Stimulated activated CD4-positive, alpha-beta T cell treated with anti-CD3 and anti-CD28 coated beads, TNF-alpha, amount 100 ng/mL, for 48 hours (primary cell): ENCODE measurements around the gene ZNF558.
"Not testable (repeated sequence)": the region's sequence is repeated elsewhere in the genome, so short reads cannot be mapped to it uniquely, and the experiment has no call there.

Source experiments
- DNase-seq, 3 donors: peaks; one replicate each; pipeline ENCODE4 v3.0.0-alpha.2; 2020; ENCODE audit warnings: low read depth in 3 of 3

ZNF558 gene

DNA sequence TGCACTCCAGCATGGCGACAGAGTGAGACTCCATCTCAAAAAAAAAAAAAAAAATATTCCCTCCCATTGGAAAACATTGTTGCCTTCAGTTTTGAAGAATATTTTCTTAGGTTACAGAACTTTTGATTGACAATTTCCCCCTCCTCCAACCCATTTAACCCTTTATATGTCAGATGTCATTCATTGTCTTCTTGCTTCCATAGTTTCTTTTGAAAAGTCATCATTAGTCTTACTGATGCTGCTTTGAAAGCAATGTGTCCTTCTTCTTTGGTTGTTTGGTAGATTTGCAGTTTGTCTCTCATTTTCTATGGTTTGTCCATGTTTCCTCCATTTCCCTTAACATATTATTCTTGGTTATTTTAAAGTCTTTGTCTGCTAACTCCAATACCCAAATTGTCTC lies 25.4 kb downstream of the ZNF558 start:
- DNase-seq, result no peak

DNA sequence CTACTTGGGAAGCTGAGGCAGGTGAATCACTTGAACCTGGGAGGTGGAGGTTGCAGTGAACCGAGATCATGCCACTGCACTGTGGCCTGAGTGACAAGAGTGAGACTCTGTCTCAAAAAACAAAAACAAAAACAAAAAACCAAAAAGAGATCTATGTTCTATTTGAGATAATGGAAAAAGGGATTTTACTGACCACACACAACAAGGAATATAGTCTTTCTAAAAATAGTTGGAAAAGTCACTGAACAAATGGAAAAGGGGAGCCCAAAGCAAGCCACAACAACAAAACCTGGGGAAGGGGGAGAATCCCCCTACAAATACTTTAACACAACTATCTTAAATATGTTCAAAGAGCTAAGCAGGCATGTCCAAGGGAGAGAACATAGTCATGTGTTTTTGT lies 37.3 kb downstream of the ZNF558 start:
- DNase-seq, result no peak

DNA sequence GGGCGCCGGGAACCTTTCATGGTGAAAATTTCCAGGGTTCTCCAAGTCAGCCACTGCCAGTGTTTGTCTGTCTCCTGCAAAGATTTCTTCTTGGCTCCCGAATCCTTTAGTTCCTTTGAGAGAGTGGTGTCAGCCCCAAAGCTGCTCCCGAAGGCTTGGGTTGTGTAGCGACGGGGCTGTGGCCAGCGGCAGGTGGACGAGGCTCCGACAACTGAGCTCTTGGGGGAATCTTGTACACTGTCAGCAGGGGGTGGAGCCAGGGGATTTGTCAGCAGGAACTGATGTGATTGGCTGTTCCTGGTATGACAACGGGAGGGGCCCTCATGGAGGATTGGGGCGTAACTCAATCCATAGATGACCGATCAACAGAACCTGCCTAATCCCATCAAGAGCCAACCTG lies 58.5 kb downstream of the ZNF558 start:
- not testable (repeated sequence) for DNase-seq

DNA sequence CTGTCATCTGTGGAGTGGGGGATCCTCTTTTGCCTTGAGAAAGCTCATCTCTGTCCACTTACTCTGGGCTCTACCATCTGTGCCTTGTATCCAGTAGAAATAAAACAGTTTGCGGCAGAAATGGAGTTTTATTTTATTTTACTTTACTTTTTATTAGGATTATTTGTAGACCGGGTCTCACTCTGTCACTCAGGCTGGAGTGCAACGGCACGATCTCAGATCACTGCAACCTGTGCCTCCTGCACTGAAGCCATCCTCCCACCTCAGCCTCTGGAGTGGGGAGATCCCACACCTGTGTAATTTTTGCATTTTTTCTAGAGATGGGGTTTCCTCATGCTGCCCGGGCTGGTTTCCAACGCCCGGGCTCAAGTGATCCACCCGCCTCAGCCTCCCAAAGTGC lies 62.8 kb downstream of the ZNF558 start:
- DNase-seq, result not testable (repeated sequence)

DNA sequence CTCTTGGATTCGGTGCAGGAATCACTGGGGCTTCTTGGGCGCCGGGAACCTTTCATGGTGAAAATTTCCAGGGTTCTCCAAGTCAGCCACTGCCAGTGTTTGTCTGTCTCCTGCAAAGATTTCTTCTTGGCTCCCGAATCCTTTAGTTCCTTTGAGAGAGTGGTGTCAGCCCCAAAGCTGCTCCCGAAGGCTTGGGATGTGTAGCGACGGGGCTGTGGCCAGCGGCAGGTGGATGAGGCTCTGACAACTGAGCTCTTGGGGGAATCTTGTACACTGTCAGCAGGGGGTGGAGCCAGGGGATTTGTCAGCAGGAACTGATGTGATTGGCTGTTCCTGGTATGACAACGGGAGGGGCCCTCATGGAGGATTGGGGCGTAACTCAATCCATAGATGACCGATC lies 64.8 kb downstream of the ZNF558 start:
- DNase-seq, result not testable (repeated sequence)
